Left ventricle myocardium inferior (tissue), 1 donor: ENCODE results near the gene SLC1A2. TPM values are rescaled to one million over a fixed set of nuclear protein-coding genes. Genes with fewer than 3 reads are reported as not detected.

Source experiments
- DNase-seq: peaks from one replicate; pipeline ENCODE4 v3.0.0-alpha.2; 2020
- H3K27ac ChIP-seq: fragments of 200-600 bp; replicated peaks from 2 replicates; pipeline ENCODE4 v1.8.0; 2021
- H3K27me3 ChIP-seq: fragments of 200-600 bp; 2 replicates; pipeline ENCODE4 v1.8.0; 2021; ENCODE audit warnings: low read depth
- H3K36me3 ChIP-seq: fragments of 200-600 bp; 2 replicates; pipeline ENCODE4 v1.8.0; 2021
- H3K4me1 ChIP-seq: fragments of 200-600 bp; 2 replicates; pipeline ENCODE4 v1.8.0; 2021
- H3K4me3 ChIP-seq: fragments of 200-600 bp; 2 replicates; pipeline ENCODE4 v1.8.0; 2021; ENCODE audit warnings: mild to moderate bottlenecking, moderate library complexity
- H3K9me3 ChIP-seq: fragments of 200-600 bp; replicated peaks from 2 replicates; pipeline ENCODE4 v1.8.0; 2021
- intact Hi-C: fragments of 100-400 bp; cut with micrococcal nuclease; formaldehyde crosslinking; loops from one replicate; pipeline ENCODE4 v1.11.0; 2022
- total RNA-seq: library from RNA; stranded (reverse); fragmentation: NEBNext Ultra II Directional; extraction: Animal tissue kit (Norgen Biotek cat#: 25700); gene quantifications from one replicate; pipeline ENCODE4 v1.2.1, GENCODE V29; 2021
- TF ChIP-seq, protein P1 (sequence below): fragments of 200-600 bp; IDR thresholded peaks from 2 replicates; pipeline ENCODE4 v1.8.0; 2021; ENCODE audit warnings: antibody characterized with exemption, mild to moderate bottlenecking, borderline replicate concordance
- donor health status: DM: no; HTN: yes; CAD: no; lungs with severe emphysema.

Gene SLC1A2
- total RNA-seq, 1 donor from 2014 or later, result 8.4 TPM

GRCh38 chr11:35343033-35343598, 76.2 kb downstream of the SLC1A2 start:
- TF ChIP-seq, protein P1, sequence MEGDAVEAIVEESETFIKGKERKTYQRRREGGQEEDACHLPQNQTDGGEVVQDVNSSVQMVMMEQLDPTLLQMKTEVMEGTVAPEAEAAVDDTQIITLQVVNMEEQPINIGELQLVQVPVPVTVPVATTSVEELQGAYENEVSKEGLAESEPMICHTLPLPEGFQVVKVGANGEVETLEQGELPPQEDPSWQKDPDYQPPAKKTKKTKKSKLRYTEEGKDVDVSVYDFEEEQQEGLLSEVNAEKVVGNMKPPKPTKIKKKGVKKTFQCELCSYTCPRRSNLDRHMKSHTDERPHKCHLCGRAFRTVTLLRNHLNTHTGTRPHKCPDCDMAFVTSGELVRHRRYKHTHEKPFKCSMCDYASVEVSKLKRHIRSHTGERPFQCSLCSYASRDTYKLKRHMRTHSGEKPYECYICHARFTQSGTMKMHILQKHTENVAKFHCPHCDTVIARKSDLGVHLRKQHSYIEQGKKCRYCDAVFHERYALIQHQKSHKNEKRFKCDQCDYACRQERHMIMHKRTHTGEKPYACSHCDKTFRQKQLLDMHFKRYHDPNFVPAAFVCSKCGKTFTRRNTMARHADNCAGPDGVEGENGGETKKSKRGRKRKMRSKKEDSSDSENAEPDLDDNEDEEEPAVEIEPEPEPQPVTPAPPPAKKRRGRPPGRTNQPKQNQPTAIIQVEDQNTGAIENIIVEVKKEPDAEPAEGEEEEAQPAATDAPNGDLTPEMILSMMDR, result no peak
- H3K27ac ChIP-seq, result no peak overlapping the region
- no peak for DNase-seq
- H3K27me3 ChIP-seq, result no peaks in the 10 kb centered on the region
- H3K4me3 ChIP-seq, result no peak overlapping the region
- H3K4me1 ChIP-seq, result peaks cover 39% of the 10 kb centered on the region
- no peaks in the 10 kb centered on the region for H3K9me3 ChIP-seq
- no peaks in the 10 kb centered on the region for H3K36me3 ChIP-seq
- intact Hi-C loops, result no loop called here

DNA sequence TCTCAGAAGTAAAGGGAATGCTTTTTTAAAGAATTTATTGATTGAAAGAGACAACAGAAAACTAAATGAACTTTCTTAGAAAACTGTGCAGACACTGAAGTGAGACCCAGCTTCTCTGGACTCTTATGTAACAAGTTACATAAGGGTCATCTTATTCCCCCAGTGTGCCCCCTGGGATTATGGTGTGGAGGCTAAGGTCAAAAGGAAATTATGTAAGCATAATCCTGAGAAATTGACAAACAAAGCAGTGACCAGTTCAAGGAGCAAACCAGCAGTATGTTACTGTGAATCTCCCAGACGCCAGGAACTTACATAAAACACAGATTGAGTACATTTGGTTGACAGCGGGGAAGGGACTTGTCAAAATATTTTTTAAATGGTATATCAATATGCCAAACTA, 78.6 kb downstream of the SLC1A2 start:
- H3K27ac ChIP-seq, result peak overlapping the region; percentile 62
- H3K9me3 ChIP-seq, result peaks cover 4% of the 10 kb centered on the region
- H3K4me1 ChIP-seq, result peaks cover 23% of the 10 kb centered on the region
- H3K36me3 ChIP-seq, result no peaks in the 10 kb centered on the region
- TF ChIP-seq, protein P1, result no peak
- H3K27me3 ChIP-seq, result no peaks in the 10 kb centered on the region
- DNase-seq, result no peak
- H3K4me3 ChIP-seq, result no peak overlapping the region
- intact Hi-C loops, result no loop called here

- intact Hi-C loops, result no loop called here
- TF ChIP-seq, protein P1, result no peak
- H3K4me1 ChIP-seq, result peaks cover 26% of the 10 kb centered on the region
- peak overlapping the region; percentile 62 for H3K27ac ChIP-seq
- no peaks in the 10 kb centered on the region for H3K27me3 ChIP-seq
- H3K9me3 ChIP-seq, result peaks cover 4% of the 10 kb centered on the region
- no peak overlapping the region for H3K4me3 ChIP-seq
- no peaks in the 10 kb centered on the region for H3K36me3 ChIP-seq
- no peak for DNase-seq
These were observed 79.3 kb downstream of the SLC1A2 start for GRCh38 chr11:35340071-35340470.

GRCh38 chr11:35338921-35339320, 80.4 kb downstream of the SLC1A2 start:
- Histone ChIP-seq H3K9me3 (peaks cover 4% of the 10 kb centered on the region), H3K27ac (no peak overlapping the region), H3K27me3 (no peaks in the 10 kb centered on the region), H3K36me3 (no peaks in the 10 kb centered on the region), H3K4me1 (peaks cover 21% of the 10 kb centered on the region), H3K4me3 (no peak overlapping the region)
- intact Hi-C loops, result no loop called here
- DNase-seq, result no peak
- TF ChIP-seq, protein P1, result no peak

DNA sequence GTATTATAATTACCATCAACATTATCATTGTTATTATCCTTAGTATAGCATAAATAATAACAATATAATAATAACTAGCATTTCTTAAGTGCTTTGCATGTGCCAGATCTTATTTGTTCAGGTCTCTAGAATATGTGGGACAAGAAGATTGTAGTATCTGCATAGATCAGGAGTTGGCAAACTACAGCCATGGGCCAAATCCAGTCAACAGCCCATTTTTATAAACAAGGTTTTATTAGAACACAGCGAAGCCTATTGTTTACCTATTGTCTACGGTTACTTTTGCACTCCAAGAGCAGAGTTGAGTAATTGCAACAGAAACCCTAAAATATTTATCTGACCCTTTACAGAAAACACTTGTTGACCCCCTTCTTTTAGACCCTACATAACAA, 81.4 kb downstream of the SLC1A2 start:
- Histone ChIP-seq H3K36me3 (no peaks in the 10 kb centered on the region), H3K27ac (no peak overlapping the region), H3K4me3 (no peak overlapping the region), H3K4me1 (peaks cover 21% of the 10 kb centered on the region), H3K27me3 (no peaks in the 10 kb centered on the region), H3K9me3 (peaks cover 4% of the 10 kb centered on the region)
- DNase-seq, result no peak
- intact Hi-C loops, result no loop called here
- TF ChIP-seq, protein P1, result no peak
